DOHH2 (cell line): Measurements from ENCODE around the gene INHA.

ENCODE experiments used
- CTCF ChIP-seq: fragments of 200-600 bp; sonication (generic); IDR thresholded peaks from one replicate; pipeline ENCODE4 v1.5.1; 2014; ENCODE audit warnings: antibody characterized with exemption, mild to moderate bottlenecking, low read depth, low read length; ENCODE audit not compliant: poor library complexity, severe bottlenecking
- EZH2phosphoT487 ChIP-seq: fragments of 200-600 bp; sonication (generic); IDR thresholded peaks from 2 replicates; pipeline ENCODE4 v1.6.1; 2017; ENCODE audit warnings: borderline replicate concordance, mild to moderate bottlenecking, antibody characterized with exemption, low read length, moderate library complexity, mixed read lengths

- TF ChIP-seq CTCF = no peak
- no peak for TF ChIP-seq EZH2phosphoT487
Measured at GRCh38 chr2:219620546-219620945, 48.4 kb downstream of the INHA start.
